ENCODE results near the gene SV2B. TPM values are rescaled to one million over a fixed set of nuclear protein-coding genes. Genes with fewer than 3 reads are reported as not detected.

SV2B gene
- total and polyA plus RNA-seq, 2 donors (not counting 3 experiments of a cell fraction or from before 2014, with no cell fraction given) = not detected

GRCh38 chr15:91102546-91103330 lies 2.7 kb downstream of the SV2B start:
- no peak overlapping the region for H3K4me3 ChIP-seq (replicated peaks in 1 of 3; ENCODE audit: insufficient read depth in 1 of 3, low read depth in 1 of 3, low read length in 3 of 3)
- H2AFZ ChIP-seq (ENCODE audit: low read depth, low read length) = no peak overlapping the region
- no peaks in the 10 kb centered on the region for H3K36me3 ChIP-seq (ENCODE audit: control insufficient read depth in 2 of 2, extremely low read depth in 1 of 2, insufficient read depth in 2 of 2, low read length in 2 of 2)
- CTCF ChIA-PET = interaction anchor here (1.0 kb wide), 1 partner anchor 17 kb away, joined by 3 read pairs; no protein-coding TSS in a partner anchor
- H3K27me3 ChIP-seq (ENCODE audit: control insufficient read depth in 2 of 2, insufficient read depth in 2 of 2, low read length in 2 of 2) = peaks cover 26 to 32% of the 10 kb centered on the region in 2 experiments
- no peak for FAIRE-seq
- no peak overlapping the region for H3K27ac ChIP-seq (ENCODE audit: insufficient read depth, low read depth, low read length)
- no peaks in the 10 kb centered on the region for H3K4me1 ChIP-seq (ENCODE audit: control insufficient read depth, extremely low read depth, insufficient read depth, low read length)
- no peaks in the 10 kb centered on the region for H3K9me1 ChIP-seq (replicated peaks; ENCODE audit: control insufficient read depth, extremely low read depth, insufficient read depth, low read length)
- intact Hi-C loops (cut with micrococcal nuclease) = no loop called here
- DNase-seq (ENCODE audit: low read depth, low spot score) = no peak
- no peak overlapping the region for H3K9ac ChIP-seq (replicated peaks; ENCODE audit: extremely low read depth, insufficient read depth, low read length)
- TF ChIP-seq POLR2A (IDR thresholded peaks at IDR 0.05; ENCODE audit: low read depth, low read length) (no peak), GATA2 (IDR thresholded peaks at IDR 0.05; ENCODE audit: insufficient read depth, insufficient read length, low read depth, low read length) (no peak), POLR2AphosphoS5 (IDR thresholded peaks at IDR 0.05; ENCODE audit: insufficient read depth, low read depth, low read length) (no peak), MYC (IDR thresholded peaks at IDR 0.05; ENCODE audit: low read depth, low read length) (no peak), MAX (IDR thresholded peaks at IDR 0.05; ENCODE audit: insufficient read depth, insufficient read length) (no peak), FOS (IDR thresholded peaks at IDR 0.05; ENCODE audit: borderline replicate concordance, insufficient read depth, low read length) (no peak), CTCF (IDR thresholded peaks at IDR 0.05; ENCODE audit: extremely low read depth in 1 of 2, insufficient read depth in 1 of 2, low read depth in 1 of 2, low read length in 2 of 2) (no peak), EZH2 (IDR thresholded peaks at IDR 0.05; ENCODE audit: borderline replicate concordance, low read depth, low read length, severe bottlenecking) (no peak), JUN (IDR thresholded peaks at IDR 0.05; ENCODE audit: borderline replicate concordance, insufficient read depth, insufficient read length, low read depth) (no peak)
- dilution Hi-C loops (cut with MboI; ENCODE audit: extremely low pct_ligation_motif_present, low sequenced_read_pairs) = no loop called here
- no TSS peak for BruUV-seq (replicated peaks)
- POLR2A ChIA-PET = no interaction called here
- H3K4me2 ChIP-seq (ENCODE audit: insufficient read depth, low read length) = no peak overlapping the region
- no peaks in the 10 kb centered on the region for H4K20me1 ChIP-seq (replicated peaks; ENCODE audit: control insufficient read depth, extremely low read depth, insufficient read depth, low read length)
- no peaks in the 10 kb centered on the region for H3K9me3 ChIP-seq (replicated peaks; ENCODE audit: control insufficient read depth, insufficient read depth, low read length)
- H3K79me2 ChIP-seq (ENCODE audit: control insufficient read depth, insufficient read depth, low read length) = no peaks in the 10 kb centered on the region
